OCI-M1 (cell line): Measurements from ENCODE around the gene PLAAT4.
"Not testable (repeated sequence)": the region's sequence is repeated elsewhere in the genome, so short reads cannot be mapped to it uniquely, and the experiment has no call there.

Source experiments
- DNase-seq: peaks from one replicate; lab custom pipeline; 2025; lab: John Stamatoyannopoulos, UW

The PLAAT4 gene

DNA sequence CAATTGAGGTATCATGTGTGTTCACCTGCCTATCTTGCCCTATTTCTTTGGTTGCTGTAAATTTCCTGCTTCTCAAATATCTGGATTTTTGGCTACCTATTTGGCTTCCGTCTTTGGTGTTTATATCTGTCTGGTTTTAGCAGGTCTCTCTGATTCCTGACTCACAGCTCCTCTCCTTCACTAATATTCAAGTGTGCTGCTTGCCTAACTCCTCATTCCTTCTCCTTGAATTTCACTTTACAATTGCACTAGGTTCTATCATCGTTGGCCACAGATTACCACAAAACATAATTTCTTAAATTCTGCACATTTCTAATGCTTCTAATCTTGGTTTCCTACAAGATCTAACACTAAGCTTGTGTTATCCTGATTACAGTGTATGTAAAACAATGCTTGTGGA, 5.9 kb downstream of the PLAAT4 start:
- not testable (repeated sequence) for DNase-seq

DNA sequence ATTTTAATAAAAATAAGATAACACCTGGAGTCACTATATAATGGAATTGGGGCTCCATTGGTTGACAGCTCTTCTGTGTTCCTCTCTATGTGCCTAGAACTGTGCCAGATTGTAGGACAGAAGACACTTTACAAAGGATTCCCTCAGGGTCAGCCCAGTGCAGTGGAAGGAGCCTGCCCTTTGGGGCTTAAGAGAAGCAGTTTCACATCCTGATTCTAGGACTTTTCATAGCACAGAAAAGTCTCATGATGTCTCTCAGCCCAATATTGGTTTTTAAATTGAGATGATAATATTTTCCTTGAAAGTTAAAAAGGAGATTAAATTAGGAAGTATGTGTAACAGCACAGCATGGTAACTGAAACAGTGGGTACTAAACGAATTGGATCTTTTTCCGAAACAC, 7.1 kb downstream of the PLAAT4 start:
- no peak for DNase-seq

DNA sequence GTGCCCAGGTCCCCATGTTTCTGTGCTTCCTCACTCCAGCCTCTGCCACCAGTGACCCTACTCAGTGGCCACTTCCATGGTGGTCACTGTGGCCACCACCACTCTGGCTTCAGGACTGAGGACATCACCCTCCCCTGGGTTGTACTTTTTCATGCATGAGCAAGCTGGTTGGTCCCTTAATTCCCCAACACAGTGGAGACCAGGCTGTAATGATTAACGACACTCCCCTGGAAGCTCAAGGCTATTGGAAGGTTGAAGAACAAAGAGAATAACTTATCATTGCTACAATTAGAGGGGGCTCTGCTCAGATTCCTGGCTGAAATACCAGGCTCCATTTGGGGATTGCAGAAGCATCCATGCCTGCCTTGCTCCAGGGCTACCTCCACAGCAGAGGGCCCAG, 10.5 kb downstream of the PLAAT4 start:
- no peak for DNase-seq

DNA sequence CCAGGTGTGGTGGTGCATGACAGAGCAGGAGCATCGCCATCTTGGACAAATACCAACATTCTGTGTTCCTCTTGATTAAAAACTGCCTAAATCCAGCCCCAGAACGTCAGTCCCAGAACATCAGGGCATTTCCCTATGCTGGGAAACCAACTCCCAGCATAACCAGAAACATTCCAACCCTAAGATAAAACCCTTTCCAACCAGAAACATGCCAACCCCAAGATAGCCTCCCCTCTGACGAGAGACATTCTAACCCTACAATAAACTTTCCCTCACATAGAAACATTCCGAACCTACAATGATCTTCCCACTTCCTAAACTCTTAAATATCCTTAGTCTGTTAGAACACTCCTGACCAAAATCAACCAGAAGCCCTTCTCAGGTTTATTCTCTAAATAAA, 11.6 kb downstream of the PLAAT4 start:
- no peak for DNase-seq

DNA sequence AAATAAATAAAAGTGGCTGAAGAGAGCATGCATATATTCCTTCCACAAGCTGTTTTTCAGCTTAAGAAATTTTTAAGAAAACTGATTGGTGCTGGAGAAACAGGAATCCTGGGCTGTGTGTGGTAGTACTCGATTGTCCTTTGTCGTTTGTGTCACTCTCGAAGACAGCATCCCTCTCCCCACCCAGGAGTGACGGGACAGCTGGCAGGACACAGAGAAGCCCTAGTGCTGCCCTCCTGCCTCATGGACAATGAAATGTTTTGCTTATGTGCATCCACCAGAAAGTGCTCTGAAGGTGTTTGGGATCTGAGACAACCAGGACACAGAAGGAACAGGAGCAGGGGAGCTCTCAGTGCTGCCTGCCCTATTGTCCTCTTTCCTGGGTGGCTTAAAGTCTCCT, 12.8 kb downstream of the PLAAT4 start:
- DNase-seq, result no peak

DNA sequence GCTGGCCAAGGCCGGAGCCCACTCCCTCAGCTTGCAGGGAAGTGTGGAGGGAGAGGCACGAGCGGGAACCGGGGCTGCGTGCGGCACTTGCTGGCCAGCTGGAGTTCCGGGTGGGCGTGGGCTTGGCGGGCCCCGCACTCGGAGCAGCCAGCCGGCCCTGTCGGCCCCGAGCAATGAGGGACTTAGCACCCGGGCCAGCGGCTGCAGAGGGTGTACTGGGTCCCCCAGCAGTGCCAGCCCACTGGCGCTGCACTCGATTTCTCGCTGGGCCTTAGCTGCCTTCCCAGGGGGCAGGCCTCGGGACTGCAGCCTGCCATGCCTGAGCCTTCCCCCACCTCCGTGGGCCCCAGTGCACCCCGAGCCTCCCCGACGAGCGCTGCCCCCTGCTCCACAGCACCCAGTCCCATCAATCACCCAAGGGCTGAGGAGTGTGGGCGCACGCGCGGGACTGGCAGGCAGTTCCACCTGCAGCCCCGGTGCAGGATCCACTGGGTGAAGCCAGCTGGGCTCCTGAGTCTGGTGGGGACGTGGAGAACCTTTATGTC, 13.6 kb downstream of the PLAAT4 start:
- DNase-seq, result not testable (repeated sequence)

DNA sequence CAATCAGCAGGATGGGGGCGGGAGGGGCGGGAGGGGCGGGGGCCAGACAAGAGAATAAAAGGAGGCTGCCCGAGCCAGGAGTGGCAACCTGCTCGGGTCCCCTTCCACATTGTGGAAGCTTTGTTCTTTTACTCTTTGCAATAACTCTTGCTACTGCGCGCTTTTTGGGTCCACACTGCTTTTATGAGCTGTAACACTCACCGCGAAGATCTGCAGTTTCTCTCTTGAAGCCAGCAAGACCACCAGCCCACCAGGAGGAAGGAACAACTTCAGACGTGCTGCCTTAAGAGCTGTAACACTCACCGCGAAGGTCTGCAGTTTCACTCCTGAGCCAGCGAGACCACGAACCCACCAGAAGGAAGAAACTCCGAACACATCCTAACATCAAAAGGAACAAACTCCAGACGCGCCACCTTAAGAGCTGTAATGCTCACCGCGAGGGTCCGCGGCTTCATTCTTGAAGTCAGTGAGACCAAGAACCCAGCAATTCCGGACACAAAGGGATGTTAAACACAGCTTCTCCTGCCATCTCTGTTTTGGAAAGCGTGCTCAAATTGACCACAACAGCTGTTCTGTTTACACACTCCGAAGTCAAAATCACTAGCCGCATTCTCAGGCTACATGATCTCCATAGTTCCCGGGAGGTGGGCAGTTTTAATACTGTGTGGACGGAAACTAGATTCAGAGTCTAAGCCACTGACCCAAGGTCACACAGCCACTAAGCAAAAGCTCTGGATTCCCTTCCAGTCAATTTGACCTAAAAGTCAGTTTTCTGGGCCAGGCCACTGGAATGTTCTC, 14.7 kb downstream of the PLAAT4 start:
- no peak for DNase-seq

DNA sequence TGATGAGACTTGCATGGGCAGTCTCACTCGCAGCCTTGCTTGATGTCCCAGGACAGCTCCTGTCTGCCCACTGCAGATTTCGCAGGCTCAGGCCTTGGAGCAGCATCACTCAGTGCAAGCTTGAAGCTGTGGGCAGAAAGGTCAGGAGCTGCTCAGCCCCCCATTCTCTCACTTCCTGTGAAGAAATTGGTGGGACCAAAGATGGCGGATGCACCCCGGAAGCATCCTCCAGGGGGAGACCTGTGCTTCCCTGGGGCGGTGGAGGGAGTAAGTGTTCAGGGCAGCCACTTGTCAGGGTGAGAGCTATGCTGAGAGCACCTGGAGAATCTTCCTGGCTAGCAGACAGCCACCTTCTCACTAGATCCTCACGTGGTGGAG, 15.3 kb downstream of the PLAAT4 start:
- DNase-seq, result no peak

DNA sequence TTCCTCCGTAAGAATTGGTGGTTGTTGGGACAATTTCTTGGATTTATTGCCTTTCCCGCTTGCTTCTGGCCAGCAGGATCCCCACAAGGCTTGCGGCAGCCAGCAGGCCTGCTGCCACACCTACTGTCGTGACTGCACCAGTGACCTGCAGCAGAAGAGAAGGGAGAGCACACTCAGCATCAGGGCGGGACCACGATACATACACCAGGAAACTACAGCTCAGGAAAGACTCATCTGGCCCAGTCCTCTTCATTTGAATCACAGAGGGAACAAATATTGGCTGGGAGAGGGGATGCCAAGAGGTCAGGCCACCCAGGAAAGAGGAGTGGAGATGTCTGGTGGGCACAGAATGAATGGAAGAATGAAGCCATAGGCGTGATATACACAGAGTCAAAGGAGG, 16.3 kb downstream of the PLAAT4 start:
- DNase-seq, result no peak

DNA sequence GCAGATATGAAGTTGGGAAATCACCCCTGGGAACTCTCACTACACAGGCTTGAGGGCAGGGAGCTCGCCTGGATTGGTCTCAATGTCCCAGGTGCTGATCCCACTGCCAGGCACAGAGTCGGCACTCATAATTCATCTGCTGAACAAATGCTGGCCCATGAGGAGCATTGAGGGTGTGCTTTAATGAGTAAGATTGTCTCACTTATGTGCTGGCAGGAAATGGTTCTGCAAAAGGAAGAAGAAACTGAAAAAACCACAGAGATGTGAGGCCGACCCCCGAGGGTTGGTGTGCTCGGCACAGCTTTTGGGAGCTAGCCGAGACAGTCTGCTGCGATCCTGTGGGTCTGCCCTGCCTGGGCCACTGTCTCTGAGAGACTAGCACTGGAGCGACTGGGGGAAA, 17.2 kb downstream of the PLAAT4 start:
- no peak for DNase-seq

DNA sequence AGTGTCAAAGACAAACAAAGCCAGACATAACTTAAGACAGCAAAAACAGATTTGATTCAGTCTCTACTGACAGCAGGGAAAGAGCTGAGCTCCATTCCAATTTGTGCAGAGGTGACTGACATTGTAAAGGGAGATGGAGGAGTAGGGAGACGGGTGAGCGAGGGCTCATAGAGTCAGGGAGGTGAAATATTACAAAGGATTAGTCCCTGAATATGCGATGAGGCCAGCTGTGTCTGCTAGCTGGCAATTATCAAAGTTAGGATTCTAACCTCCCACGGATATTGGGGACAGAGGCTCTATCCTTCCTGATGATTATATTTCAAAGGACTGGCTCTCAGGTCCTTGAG, 18.2 kb downstream of the PLAAT4 start:
- no peak for DNase-seq

DNA sequence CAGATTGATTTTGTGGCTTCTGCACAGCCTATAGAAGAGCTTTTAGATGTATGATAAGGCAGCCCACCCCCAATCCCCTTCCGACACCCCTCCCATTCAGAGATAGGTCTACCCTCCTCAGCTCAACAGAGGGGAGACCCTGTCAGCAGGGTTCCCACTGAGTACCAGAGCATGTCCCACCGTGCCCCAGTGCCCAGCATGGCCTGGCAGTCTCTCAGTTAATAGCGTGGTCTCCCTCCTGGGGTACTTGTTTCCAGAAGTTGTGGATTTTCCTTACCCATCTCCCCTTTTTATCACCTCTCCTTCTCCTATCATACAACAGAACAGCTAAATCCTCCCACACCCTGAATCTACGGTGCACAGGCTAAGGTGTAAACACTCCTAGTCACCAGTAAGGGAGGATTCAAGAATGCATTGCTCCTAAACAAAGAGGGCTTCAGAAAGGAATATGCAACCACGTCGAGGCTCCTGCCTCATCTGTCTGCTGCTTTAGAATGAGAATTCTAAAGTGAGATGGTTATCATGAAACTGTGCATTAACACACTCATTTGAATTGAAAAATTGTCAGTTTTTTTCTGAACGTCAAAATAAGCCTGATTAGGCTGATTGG, 19.9 kb downstream of the PLAAT4 start:
- no peak for DNase-seq

DNA sequence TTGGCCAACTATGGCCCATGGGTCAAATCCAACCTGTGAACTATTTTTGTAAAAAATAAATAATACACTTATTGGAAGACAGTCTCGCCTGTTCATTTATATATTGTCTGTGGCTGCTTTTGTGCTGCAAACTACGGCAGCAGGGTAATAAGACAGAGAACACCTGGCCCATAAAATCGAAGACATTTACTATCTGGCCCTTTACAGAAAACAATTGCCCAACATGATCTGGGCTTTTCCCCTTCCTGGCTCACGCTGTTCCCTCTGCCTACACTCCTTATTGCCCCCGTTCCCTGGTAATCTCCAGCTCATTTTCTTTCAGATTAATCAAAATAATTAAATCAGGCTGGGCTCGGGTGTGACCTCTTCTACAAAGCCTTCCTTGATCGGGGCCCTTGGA, 21.0 kb downstream of the PLAAT4 start:
- DNase-seq, result no peak

DNA sequence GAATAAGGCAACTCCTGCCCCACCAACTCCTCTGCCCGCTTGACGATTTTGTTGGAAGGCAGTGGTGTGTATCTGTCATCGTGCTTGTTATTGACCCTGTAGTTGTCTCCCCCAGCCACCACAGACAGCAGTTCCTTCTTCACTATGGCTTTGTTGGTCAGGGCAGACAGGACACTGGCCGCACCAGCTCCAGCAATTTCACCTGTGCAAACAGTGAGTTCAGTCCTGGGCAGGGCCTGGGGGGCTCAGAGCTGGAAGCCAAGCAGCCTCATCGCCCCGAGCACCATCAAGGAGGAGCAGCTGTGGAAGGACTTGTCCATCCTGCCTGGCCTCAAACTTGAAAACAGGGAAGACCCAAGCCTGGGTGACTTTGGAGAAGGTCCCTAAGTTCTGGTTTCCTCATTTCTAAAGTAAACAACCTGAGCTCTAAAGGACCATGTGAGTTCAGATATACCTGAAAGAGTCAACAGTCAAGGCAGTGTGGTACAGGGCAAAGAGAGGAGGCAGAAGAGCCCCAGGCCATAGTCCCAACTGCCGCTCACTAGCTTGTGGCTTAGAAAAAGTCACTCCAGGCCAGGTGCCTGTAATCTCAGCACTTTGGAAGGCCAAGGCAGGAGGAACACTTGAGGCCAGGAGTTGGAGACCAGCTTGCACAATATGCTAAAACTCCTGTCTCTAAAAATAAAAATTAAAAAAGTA, 22.0 kb downstream of the PLAAT4 start:
- no peak for DNase-seq

DNA sequence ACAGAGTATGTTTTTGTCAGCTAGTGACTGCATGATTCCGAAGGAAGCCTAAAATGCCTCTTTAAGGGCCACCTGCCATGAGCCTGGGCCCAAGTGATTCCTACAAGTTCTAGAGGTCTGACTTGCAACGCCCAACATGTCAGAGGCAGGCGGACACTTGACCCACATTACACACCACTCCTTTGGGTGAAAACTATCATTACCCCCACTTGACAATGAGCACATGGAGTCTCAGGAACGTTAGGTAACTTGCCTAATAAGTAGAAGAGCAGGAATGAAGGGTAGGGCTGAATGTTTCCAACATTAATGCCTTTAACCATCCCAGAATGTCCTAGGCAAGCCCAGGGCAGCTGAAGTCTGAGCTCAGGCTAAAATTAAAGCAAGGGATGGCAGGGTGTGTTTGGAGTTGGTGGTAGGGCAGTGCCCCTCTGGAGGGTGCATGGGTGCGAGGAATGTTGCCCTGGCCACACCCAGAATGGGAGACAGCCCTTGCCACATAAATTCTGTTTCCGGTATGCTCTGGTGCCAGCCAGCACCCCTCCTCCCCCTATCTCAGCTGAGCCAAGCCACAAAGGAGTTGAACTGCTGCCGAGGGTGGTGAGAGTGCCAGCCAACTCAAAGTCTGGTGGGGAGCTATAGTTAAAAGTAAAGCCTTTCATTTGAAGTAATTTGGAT, 24.0 kb downstream of the PLAAT4 start:
- DNase-seq, result no peak

DNA sequence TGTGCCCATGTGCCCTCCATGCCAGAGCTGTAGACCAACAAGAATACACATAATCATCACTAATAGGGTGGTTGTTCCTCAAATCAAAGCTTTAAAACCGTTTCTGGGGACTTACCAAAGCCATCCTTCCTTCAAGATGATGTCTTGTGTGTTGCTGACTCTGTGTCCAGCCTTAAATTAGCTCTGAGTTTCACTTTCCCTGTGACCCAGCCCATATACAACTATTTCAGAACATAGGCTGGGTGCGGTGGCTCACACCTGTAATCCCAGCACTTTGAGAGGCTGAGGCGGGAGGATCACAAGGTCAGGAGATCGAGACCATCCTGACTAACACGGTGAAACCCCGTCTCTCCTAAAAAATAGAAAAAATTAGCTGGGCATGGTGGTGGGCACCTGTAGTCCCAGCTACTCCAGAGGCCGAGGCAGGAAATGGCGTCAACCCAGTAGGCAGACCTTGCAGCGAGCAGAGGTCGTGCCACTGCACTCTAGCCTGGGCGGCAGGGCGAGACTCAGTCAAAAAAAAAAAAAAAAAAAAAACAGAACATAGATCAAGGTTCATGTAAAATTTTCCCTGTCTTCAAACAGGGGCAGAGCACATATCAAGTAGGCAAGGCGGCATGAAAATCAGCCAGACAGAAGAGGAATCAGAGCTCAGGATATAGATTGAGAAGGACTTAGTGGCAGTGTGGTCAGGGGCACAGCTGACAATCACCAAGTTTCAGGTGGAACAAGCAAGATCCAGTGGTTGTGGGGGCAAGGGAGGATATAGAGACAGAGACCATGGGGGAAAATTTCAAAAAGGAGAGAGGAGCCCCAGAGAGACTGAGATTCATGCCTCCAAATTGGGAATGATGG, 26.8 kb downstream of the PLAAT4 start, which contains the start of gene PLAAT2:
Gene PLAAT2, minus strand, starts transcription at position 179 of the 855 bp plus-strand sequence. Its CDS starts 55 bp downstream, at position 124.
- DNase-seq, result no peak

DNA sequence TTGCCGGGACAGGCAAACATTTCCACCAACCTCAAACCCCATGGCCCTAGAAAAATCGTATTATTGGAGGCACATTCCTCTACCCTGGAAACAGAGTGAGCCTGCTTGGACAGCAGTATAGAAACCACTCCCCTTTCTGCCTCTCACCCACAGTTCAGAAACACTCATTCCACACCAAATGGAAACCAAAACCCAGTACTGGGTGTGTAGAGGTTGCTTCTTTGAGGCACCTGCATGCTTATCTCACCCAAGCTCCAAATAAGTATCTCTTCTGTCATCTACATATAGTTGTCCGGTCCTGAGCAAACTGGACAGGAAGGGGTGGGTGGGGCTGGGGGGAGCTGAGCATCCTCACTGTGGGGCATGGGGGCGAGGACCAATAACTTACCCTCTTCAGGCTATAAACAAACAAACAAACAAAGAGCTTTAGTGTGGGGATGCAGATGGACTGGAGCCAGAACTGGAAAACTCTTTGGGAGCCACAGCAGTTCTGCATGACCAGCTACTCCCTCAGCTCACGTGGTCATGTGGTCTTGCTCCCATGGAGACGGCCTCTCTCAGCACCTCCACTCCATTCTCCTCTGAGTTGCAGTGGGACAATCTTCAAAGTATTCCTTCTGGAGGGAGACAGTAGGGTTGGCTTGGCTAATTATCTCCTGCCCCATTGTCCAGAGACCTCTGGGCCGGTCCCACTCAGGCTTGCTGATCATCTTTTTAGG, 27.6 kb downstream of the PLAAT4 start:
- DNase-seq, result no peak

DNA sequence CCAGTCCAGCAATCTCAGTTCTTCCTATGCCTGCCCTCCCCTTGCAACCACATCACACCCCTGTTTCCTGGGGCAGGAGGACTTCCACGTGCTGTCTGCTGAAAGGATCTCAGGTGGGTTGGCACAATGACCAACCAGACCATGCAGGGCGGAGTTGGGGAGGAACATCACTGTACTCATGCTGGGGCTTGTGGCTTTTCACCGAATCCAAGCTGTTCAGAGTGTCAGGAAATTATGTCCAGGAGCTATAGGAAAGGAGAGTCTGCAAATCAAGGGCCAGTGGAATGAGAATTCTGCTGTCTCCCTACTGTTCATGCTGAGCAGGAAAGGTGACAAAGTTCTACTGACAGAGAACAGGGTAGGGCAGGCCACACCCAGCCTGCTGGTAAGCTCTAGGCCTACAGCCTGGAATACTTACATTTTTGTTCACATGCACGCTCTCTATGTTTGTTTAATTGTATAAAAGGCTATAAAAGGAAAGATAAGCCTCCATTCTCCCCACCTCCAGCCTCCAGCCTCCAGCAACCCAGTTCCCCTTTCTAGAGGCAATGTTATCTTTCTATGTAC, 28.3 kb downstream of the PLAAT4 start:
- DNase-seq, result peak; percentile 66

DNA sequence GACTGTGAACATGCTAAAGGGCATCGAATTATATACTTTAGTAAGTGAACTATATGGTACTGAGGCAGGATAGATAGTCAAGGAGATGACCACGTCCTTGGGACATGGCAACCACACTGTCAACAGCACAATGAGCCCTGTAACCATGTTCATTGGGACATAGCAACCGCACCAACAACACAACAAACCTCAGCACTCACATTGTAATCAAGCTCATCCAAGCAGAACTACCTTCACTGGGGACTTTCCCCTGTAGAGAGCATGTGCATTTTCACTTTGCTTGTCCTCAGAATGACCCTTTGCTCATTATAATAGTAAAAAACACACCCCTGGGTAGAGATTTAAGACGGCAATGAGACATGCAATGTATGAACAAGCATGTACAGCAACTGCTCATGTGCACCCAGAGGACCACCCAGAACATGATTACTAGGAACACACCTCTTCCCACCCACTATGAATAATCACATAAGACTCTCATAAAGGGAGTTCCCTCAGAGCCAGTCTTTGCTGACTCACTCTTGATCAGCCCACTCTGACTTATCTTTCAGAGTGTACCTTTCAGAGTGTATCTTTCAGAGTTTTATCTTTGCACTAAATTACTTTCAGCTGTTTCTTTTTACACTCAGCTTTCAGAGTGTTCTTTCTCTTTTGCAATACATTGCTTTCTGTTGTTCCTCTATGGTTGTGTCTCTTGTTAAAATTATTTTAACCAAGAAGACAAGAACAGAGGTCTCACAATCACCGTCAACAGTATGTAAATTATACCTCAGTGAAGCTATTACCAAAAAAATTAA, 30.6 kb downstream of the PLAAT4 start:
- DNase-seq, result peak; percentile 93

DNA sequence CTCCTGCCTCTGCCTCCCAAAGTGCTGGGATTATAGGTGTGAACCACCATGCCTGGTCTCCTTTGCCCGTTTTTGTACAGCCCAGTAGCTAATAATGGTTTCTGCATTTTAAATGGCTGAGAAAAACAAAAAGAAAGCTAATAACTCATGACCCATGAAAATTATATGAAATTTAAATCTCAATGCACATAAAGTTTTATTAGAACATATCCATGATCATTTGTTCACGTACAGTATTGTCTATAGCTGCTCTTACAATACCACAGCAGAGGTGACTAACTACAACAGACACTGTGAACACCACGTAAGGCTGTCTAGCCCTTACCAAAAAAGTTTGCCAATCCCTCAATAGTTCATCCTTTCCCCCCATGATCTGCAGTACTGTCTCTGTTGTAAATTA, 33.0 kb downstream of the PLAAT4 start:
- DNase-seq, result no peak
